NCI-H2171 treated with DMSO at 0.1 percent for 48 hours (cell line): ENCODE results near the gene GPBP1.

Experiments
- DNase-seq: peaks from one replicate; lab custom pipeline; 2025; lab: John Stamatoyannopoulos, UW

Gene GPBP1

DNA sequence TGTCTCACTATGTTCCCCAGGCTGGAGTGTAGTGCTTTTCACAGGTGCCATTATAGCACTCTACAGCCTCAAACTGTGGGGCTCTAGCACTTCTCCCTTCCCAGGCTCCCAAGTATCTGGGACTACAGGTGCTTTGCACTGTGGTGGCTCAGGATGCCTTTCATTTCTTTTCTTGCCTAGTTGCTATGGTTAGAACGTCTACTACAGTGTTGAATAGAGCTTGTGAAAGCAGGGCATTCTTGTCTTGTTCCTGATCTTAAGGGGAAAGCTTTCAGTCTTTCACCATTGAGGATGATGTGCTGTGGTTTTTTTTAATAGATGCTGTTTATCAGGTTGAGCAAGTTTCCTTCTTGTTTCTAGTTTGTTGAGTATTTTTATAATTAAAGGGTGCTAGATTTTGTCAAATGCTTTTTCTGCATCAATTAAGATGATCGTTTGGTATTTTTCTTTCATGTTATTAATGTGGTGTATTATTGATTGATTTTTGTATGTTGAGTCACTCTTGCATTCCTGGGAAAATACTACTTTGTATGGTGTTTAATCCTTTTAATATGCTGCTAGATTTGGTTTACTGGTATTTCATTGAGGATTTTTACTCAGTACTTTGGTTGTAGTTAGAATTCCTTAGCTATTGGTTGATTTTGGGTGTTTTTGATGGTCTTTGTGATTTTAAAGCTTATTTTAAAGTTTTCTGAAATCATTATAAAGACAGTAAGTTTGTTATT lies 35.6 kb downstream of the GPBP1 start:
- no peak for DNase-seq

DNA sequence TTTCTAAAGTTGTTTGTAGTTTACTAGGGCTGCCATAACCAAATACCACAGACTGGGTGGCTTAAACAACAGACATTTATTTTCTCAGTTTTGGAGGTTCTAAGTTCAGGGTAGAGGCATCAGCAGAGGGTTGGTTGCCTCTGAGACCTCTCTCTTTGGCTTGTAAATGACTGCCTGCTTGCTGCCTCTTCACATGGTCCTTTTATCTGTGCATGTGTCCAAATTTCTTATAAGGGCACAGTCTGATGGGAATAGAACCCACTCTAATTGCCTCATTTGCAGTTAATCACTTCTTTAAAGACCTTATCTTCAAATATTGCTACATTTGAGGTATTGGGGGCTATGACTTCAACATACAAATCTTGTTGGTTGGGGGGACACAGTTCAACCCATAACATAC lies 36.8 kb downstream of the GPBP1 start:
- no peak for DNase-seq

GRCh38 chr5:57211039-57211438 lies 37.2 kb downstream of the GPBP1 start:
- DNase-seq, result no peak

- DNase-seq, result no peak
Observed at GRCh38 chr5:57215629-57216195, 41.9 kb downstream of the GPBP1 start.

- DNase-seq, result no peak
Observed at GRCh38 chr5:57216714-57217113, 42.9 kb downstream of the GPBP1 start.

DNA sequence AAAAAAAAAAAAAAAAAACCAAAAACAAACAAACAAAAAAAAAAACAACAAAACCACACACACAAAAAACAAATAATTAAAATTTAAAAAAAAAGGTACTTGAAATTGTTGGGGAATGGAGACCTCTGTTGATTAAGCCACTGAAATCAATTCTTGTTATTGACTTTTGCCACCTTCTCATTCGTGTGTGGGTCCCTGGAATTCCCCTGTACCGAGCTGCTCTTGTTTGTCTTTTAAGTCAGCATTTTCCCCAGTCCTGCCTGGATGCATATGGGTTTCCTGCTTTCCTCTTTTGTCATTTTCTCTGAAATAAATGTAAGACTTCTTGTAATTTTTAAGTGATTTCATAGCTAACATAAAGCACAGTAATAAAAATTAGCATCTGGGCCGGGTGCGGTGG lies 45.5 kb downstream of the GPBP1 start:
- DNase-seq, result no peak

DNA sequence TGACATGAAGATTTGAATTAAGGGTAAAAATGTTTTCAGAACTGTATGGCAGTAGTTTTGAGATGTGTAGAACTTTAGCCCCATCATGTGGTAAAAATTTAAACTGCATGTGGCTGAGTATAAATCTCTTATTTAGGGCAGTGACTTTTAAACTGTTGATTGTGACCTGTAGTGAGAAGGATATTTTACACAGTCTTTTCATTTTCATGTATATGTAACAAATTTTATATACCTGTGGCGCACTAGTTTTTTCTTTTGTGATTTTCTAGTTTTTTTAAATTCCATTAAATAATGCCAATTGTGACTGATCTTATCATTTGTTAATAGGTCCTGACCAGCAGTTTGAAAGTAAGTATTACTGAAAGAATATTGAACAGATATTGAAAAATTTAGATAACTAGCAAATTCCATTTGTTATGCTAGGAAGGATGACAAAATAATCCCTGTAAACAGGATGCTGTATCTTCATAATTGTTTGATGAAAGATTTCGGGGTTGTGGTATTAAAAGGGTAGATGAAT lies 47.2 kb downstream of the GPBP1 start:
- peak; percentile 27 for DNase-seq

DNA sequence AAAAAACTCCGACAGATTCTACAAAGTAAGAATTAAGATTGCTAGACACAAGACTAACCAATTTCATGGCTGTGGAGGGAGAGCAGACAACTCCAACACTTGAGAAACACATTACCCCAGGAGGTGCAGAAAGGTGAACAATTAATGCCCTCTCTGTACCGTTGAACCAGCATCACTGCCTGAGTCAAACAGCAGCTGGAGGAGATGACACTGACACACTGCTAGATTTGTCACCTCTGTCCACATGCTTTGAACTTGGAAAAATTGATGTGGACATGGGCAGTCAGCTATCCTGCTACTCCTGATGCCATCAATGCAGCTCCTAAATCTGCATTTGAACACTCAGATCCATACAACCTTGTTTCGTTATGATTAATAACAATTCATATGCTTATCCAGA lies 51.7 kb downstream of the GPBP1 start:
- no peak for DNase-seq

GRCh38 chr5:57229313-57229712 lies 55.5 kb downstream of the GPBP1 start:
- no peak for DNase-seq

DNA sequence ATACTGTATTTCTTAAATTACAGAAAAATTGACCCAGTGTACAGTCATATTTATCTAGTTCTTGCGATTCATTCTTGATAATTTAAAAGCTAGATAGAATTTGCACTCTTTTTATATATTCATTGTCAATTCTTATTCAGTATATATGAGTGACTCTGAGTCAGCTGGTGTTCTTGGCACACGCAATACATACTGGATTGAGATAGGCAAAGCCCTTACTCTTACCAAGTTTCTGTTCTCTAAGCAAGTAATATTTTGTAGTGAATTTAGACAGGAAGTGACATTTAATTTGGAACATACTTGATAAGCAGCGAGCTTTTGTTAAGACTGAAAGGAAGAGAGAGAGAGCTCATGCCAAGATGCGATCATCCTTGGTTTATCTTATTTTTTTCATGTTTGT lies 57.7 kb downstream of the GPBP1 start:
- DNase-seq, result no peak

DNA sequence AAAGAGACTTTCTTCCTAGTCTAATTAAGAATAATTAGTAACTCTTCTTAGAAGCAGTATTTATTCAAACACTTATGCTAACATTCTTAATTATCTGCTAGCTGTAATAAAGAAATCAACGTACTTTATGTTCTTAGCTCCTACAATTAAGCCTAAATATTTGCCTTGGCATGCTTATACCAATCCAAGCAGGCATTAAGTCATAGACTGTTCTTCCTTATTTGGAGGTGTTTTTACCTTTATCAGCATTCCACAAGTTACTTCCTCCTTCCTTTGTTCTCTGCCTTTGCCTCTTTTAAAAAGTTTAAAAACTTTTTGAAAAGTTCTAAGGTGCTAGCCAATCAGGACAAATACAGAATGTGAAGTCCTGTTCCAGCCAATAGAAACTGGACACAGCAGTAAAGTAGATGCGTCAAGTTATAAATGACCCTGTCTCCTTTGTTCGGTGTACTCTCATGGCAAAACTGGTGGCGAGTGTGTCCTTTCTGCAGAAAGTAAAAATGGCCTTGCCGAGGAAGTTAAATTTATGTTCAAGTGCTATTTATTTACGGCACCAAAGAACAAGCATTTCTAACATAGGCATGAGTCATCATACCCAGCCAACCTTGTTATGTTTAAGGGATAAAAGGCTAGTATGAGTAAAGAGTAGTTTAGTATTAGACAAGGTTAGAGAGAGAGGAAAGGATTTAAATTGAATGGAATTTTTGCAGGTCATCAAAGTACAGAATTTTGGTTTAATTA lies 58.6 kb downstream of the GPBP1 start:
- no peak for DNase-seq

GRCh38 chr5:57243286-57244137 lies 69.7 kb downstream of the GPBP1 start:
- DNase-seq, result no peak

GRCh38 chr5:57244331-57244730 lies 70.5 kb downstream of the GPBP1 start:
- no peak for DNase-seq

GRCh38 chr5:57246426-57246825 lies 72.6 kb downstream of the GPBP1 start:
- no peak for DNase-seq

DNA sequence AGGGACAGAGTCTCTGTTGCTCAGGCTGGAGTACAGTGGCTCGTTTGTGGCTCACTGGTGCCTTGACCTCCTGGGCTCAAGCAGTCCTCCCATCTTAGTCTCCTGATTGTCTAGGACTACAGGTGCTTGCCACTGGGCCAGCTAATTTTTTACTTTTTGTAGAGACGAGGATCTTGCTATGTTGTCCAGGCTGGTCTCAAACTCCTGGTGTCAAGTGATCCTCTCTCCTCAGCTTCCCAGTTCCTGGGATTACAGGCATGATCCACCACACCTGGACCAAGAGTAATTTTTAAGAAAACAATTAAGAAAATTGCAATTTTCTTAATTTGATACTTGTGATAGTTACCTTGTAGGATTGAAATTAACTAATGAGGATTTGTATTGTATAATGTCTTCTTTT lies 73.9 kb downstream of the GPBP1 start:
- no peak for DNase-seq

DNA sequence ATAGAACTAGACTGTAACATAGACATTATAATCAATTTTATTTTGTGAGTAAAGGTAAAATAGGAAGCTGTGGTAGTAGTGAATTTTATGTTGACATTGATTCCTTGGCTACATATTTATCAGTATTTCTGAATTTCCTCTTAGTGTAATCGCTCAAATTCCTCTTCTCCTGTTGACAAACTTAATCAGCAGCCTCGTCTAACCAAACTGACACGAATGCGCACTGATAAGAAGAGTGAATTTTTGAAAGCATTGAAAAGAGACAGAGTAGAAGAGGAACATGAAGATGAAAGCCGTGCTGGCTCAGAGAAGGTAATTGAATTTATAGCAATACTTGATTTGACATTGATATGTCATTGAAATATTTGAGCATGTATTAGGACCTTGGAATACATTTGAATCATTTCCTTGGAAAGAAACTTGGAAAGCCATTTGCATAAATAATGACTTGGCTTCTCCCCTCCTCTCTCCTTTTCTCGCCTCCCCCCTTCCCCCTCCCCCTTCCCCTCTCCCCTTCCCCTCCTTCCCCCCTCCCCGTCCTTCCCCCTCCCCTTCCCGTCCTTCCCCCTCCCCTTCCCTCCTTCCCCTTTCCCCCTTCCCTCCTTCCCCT lies 75.5 kb downstream of the GPBP1 start:
- DNase-seq, result no peak

- DNase-seq, result no peak
Observed at GRCh38 chr5:57258052-57258451, 84.2 kb downstream of the GPBP1 start.

DNA sequence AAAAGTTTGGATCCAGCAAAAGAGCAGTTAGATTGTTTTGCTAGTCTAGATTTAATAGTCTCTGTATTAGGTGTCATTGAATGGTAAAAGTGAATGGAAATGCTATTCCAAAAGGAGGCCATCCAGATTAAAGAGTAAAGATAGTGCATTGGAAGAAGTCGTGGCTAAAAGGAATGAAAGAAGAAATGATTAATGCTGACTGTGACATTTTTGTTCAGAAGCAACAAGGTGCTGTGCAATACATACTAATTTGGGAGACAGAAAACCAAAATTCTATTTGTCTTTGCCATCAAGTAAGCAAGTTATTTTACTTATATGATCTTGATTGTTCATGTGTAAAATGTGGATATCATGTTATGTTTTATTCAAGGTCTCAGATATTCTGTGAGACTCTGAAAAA lies 85.1 kb downstream of the GPBP1 start:
- no peak for DNase-seq

DNA sequence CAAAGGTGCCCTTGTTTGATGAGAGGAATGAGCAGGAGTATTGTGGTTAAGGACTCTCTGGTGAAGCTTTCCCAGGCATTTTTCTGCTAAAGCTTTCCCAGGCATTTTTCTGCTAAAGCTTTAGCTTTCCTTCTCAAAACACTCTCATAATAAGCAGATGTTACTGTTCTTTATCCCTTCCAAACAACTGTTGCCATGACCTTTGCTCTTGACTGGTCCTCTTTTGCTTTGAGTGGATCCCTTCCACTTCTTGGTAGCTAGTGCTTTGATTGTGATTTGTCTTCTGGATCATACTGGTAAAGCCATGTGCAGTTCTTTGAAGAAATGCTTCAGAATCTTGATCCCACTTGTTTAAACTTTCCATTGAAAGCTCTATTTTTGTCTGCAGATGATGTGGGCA lies 85.8 kb downstream of the GPBP1 start:
- no peak for DNase-seq

DNA sequence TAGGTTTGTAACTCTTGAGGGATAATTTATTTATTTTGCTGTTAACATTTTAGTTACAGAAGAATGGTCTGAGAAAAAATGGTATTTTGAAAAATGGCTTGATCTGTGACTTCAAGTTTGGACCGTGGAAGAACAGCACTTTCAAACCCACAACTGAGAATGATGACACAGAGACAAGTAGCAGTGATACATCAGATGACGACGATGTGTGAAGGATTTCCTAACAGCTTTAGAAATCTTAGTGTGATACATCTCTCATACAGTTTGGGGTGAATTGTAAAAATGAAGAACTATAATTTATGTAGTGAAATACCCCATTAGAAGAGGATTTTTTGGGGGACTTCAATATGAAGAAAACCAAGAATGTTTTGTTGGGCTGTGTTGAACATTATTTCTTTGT lies 88.7 kb downstream of the GPBP1 start:
- DNase-seq, result no peak

- no peak for DNase-seq
Observed at GRCh38 chr5:57267805-57268204, 93.9 kb downstream of the GPBP1 start.

DNA sequence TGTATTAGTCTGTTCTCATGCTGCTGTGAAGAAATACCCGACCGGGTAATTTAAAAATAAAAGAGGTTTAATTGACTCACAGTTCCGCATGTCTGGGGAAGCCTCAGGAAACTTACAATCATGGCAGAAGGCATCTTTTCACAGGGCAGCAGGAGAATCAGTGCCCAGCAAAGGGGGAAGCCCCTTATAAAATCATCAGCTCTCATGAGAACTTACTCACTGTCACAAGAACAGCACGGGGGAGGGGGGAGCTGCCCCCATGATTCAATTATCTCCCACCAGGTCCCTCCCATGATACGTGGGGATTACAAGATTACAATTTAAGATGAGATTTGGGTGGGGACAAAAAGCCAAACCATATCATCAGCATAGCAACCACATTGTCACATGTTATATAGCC lies 102.5 kb downstream of the GPBP1 start:
- DNase-seq, result no peak
